ENCODE data around the gene APOM.

The APOM gene

DNA sequence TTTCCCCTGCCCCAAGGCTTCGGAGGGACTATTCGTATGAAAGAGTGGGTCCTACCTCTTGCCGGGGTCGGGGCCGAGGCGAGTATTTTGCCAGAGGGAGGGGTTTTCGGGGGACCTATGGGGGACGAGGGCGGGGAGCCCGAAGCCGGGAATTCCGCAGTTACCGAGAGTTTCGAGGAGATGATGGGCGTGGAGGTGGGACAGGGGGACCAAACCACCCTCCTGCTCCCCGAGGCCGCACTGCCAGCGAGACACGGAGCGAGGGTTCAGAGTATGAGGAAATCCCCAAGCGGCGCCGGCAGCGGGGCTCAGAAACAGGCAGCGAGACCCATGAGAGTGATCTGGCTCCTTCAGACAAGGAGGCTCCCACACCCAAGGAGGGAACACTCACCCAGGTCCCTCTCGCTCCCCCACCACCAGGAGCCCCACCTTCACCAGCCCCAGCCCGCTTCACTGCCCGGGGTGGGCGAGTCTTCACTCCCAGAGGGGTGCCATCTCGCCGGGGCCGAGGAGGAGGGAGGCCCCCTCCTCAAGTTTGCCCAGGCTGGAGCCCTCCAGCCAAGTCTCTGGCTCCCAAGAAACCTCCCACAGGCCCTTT is 23.9 kb upstream of the APOM start:
- no peak for DNase-seq

- DNase-seq: no peak
These were observed 23.3 kb upstream of the APOM start for GRCh38 chr6:31632279-31632946.

- no peak for DNase-seq
These were observed 22.2 kb upstream of the APOM start for GRCh38 chr6:31633447-31633846.

DNA sequence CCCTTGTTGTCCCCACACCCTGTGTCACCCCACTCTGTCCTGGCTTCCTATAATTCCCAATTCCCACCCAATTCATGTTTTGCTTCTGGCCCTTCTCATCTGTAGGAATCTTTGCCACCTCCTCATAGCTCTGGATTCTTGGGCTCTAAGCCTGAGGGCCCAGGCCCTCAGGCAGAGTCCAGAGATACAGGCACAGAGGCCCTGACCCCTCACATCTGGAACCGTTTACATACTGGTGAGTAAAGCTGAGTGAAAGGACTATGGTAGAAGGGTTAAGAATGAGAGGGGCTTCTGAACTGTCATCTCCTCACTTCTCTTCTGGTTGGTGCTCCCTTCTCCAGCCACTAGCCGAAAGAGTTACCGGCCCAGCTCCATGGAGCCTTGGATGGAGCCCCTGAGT is 21.6 kb upstream of the APOM start:
- DNase-seq: no peak

- no peak for DNase-seq
These were observed 20.6 kb upstream of the APOM start for GRCh38 chr6:31634969-31635575.

DNA sequence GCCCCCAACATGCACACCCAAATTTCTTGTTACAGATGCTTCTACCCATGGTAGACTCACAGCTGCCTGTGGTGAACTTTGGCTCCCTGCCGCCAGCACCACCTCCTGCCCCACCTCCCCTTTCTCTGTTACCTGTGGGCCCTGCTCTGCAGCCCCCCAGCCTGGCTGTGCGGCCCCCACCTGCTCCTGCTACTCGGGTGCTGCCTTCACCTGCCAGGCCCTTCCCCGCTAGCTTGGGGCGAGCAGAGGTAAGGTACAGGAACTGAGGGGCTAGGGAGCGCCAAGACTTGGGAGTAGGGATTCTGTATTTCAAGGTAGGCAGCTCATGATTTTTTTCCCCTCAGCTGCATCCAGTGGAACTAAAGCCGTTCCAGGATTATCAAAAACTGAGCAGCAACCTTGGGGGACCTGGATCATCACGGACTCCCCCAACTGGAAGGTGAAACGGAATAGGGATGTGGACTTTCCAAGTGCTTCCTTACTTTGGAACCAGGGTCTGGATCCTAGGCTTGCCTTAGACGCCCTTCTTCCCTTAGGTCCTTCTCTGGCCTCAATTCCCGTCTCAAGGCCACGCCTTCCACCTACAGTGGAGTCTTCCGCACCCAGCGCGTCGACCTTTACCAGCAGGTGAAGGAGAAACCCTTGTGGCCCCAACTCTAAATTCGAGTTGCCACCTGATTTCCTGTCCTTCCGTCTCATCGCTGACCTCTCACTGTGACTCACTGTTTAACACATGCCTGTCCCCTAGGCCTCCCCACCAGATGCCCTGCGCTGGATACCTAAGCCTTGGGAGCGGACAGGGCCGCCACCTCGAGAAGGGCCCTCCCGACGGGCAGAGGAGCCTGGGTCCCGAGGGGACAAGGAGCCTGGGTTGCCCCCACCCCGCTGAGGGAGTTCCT is 18.7 kb upstream of the APOM start:
- DNase-seq: no peak

- DNase-seq: no peak
These were observed 16.7 kb upstream of the APOM start for GRCh38 chr6:31639043-31639442.

- no peak for DNase-seq
These were observed 16.2 kb upstream of the APOM start for GRCh38 chr6:31639449-31639861.

DNA sequence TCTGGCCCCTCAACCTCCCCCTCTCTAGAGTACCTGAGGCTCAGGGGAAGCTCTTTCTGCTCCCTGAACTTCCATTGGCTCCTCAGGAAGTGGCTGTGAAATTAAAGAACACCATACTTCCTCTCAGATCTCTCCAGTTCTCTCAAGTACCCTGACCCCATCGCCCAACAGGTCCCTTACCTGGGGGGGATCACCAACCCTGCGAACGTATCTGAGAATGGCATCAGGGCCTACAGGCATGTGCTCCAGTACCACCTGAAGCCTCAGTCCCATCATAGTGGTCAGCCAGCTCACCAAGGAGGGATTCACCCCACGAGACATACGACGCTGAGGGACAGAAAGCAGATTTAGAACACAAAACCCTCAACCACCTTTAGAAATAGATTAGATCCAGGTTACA is 15.1 kb upstream of the APOM start:
- no peak for DNase-seq

GRCh38 chr6:31641370-31641769 is 14.3 kb upstream of the APOM start:
- no peak for DNase-seq

- no peak for DNase-seq
These were observed 12.7 kb upstream of the APOM start for GRCh38 chr6:31642798-31643570.

DNA sequence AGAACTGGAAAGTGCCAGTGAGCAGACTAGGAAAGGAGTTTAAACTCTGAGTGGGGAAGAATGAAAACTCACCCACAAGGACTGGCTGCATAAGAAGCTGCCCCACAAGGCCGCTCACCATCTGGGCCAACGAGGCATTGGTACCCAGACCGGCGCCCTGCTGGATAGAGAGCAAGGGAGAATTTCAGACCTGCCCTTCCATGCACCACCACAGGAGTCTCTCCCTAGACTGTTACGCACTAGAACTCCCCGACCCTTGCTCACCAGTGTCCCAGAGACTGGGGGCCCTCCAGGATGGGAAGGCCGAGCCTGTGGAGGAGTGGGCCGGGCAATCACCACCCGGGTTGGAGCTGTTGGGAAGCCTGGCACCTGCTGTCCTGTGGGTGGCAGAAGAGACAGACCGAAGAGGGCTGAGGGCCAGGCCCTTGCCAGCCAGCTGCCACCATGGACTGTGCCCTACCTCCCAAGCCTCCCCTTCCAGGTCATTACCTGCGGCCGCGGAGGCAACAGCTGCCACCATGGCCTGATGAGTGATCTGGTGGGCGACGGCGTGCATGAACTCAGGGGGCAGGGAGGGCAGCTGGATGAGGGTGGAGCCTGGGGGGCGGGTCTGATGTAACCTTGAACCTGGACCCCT is 11.8 kb upstream of the APOM start:
- no peak for DNase-seq

- no peak for DNase-seq
These were observed 10.4 kb upstream of the APOM start for GRCh38 chr6:31645325-31645724.

DNA sequence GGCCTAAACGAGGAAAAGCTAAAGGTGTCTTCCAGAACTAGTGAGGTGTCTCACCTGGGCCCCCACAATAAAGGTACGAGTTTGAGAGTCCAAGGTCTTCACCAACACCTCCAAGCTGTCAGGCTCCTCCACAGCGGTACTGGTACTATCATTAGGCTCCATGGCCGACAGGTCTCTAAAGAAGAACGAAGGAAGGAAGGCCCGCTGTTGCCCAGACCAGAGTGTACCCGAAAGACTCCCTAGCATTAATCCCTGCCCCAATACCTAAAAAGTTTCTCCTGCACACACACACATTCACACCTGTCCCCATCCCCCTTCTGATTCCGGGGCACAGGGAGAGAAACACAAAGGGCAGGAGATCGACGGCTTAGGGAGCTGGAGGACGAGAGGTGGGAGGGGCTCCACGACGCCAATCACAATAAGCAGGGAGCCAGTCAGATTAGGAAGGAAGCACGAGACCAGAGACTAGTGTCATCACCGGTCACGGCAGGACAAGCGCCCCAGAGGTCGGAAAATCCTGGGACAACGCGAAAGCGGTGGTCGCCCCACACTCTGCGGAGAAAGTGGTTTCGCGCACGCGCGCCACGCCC is 4.0 kb upstream of the APOM start:
- DNase-seq: no peak

DNA sequence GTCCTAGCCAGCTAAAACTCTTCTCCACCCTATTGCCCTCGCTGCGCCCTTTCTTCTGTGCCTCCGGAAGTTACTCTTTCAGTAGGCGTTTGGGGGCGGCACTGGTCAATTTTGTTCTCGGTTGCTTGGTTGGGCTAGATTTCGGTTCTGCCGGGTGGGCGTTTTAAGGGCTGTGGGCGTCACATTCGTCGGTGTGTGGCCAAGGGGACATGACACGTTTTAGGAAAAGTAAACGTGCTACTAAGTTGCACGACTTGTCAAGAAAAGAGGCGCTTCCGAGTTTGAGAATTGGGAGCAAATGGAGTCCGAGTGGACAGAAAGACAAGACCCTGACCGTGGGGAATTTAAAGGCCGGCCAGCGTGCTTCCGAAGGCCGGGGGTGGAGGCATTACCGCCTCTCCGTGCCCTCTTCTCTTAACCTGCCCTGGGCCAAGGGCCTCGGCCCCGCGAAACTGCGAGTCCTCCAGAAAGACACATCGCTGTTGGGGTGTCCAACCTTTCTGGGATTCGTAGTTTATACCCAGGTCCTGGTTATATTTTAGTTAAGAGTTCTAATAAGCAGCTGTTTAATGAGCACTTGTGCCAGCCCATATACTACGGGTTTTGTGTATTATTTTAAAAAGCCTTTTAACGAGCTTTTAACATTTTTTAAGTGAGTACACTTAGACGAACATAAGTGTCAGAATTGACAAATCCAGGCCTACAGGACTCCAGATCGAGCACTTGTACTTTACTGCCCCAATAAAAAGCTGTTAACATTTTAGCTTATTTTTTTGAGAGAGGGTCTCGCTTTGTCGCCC is 2.6 kb upstream of the APOM start:
- DNase-seq: peak; percentile 83

GRCh38 chr6:31654574-31655348 is 933 bp upstream of the APOM start:
- no peak for DNase-seq

- no peak for DNase-seq
These were observed 1.9 kb downstream of the APOM start for GRCh38 chr6:31657406-31658157.

DNA sequence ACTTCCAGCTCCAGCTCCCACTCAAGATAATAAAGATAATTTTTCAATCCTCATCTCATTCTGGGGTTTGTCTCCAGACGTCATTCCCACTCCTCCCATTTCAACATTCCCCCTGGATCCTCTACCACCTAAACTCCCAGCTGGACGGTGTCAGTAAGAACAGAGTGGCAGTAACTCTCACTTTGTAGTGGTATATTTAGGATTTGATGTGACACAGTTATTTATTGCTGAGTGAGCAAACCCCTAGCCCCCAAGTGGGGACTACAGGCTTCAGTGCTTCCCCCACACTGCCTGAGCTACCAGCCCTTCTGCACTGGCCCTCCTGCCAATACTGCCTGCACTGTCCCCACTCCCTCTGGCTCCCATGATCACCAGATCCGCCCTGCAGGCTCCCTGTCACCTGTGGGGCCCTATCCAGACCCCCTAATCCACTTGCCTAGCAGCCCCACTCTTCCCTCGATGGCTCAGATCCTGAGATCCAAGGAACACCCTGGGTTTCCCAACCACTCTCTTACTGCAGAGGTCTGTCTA is 2.5 kb downstream of the APOM start:
- DNase-seq: no peak
